Testis (tissue), 2 donors: ENCODE results near the gene COX6A2.

ENCODE experiments used
- POLR2A ChIP-seq: fragments of 450-650 bp; IDR thresholded peaks from one replicate; pipeline ENCODE4 v1.6.1; 2017; ENCODE audit warnings: antibody characterized with exemption, mild to moderate bottlenecking, moderate library complexity
- TF ChIP-seq, protein P1 (sequence below), 3 experiments: fragments of 450-650 bp in 2 of 3; fragments of 200-600 bp in 1 of 3; sonication (generic) in 1 of 3; IDR thresholded peaks; one replicate each; pipeline ENCODE4 v1.5.1; 2016 to 2019; ENCODE audit warnings: antibody characterized with exemption in 3 of 3, mild to moderate bottlenecking in 2 of 3, moderate library complexity in 1 of 3

DNA sequence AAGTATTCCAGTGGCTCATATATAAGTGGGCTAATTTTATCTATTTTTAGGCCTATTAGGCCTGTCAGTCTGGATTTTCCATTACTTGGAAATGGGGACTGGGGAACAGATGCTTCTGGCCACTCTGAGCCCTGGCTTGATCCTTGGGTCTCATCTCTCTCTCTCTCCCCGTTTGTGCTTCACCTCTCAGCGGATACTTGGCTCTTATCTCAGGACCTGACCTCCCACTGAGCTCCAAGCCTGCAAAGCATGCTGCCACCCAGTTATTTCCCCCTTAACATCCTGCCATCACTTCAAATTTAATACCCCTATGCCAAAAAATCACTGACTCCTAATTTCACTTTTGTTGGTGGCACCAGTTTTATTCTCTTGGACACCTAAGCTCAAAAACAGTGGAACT is 10.3 kb upstream of the COX6A2 start:
- TF ChIP-seq, protein P1, sequence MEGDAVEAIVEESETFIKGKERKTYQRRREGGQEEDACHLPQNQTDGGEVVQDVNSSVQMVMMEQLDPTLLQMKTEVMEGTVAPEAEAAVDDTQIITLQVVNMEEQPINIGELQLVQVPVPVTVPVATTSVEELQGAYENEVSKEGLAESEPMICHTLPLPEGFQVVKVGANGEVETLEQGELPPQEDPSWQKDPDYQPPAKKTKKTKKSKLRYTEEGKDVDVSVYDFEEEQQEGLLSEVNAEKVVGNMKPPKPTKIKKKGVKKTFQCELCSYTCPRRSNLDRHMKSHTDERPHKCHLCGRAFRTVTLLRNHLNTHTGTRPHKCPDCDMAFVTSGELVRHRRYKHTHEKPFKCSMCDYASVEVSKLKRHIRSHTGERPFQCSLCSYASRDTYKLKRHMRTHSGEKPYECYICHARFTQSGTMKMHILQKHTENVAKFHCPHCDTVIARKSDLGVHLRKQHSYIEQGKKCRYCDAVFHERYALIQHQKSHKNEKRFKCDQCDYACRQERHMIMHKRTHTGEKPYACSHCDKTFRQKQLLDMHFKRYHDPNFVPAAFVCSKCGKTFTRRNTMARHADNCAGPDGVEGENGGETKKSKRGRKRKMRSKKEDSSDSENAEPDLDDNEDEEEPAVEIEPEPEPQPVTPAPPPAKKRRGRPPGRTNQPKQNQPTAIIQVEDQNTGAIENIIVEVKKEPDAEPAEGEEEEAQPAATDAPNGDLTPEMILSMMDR (IDR thresholded peaks at IDR 0.05): no peak
- TF ChIP-seq POLR2A: no peak
